Measurements from ENCODE around the gene COL19A1.

The COL19A1 gene

DNA sequence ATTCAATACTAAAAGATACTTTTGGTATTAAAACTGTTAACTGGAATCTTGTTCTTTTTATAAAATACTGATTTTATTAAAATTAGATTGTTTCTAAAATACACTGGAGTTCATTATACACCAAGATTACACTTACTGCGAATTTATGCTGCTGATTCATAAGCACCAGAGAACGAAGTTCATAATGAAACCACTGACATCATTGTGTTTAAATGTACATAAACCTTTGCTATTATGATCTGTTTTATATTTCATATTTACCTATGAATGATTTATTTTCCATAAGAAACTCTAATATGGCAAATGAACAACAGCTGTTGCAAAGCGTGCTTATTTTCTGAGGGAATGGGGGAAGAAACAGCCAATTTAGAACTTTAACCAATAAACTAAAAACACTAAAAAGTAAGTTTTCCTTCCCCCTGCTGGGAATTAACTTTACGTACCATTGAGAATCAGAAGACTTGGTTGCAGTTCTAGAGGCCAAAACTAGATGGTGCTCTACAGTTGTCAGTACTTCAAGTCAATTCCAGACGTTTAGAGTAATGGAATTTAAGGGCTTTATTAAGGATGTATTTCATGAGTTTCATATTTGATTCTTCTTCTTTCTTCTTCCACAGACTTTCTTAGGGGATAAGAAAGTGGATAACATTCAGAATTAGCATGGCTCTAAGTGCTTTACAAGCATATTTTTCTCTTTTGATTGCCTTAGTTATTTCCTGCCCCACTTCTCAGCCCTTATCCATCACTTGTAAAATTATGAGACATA, 30.8 kb upstream of the COL19A1 start:
- Histone ChIP-seq H3K9me3 (ENCODE audit: insufficient read depth, low read length) (no peaks in the 10 kb centered on the region), H2AFZ (ENCODE audit: low read depth, low read length, severe bottlenecking) (no peak overlapping the region), H3F3A (ENCODE audit: insufficient read depth) (no peaks in the 10 kb centered on the region), H4K20me1 (ENCODE audit: low read depth, low read length) (no peaks in the 10 kb centered on the region), H3K9me2 (replicated peaks; ENCODE audit: insufficient read depth, low read length) (no peaks in the 10 kb centered on the region), H3K9ac (ENCODE audit: low read length) (no peak overlapping the region), H3K4me2 (ENCODE audit: low read depth, low read length, poor library complexity, severe bottlenecking) (peak overlapping the region; percentile 33), H3K27me3 (ENCODE audit: low read length) (no peaks in the 10 kb centered on the region), H3K4me3 (ENCODE audit: insufficient read depth, low read length, poor library complexity, severe bottlenecking) (no peak overlapping the region), H3K27ac (ENCODE audit: low read depth, low read length) (no peak overlapping the region), H3K36me3 (ENCODE audit: low read length) (no peaks in the 10 kb centered on the region), H3K79me2 (ENCODE audit: insufficient read depth, low read length) (no peaks in the 10 kb centered on the region)
- TF ChIP-seq, protein P1, sequence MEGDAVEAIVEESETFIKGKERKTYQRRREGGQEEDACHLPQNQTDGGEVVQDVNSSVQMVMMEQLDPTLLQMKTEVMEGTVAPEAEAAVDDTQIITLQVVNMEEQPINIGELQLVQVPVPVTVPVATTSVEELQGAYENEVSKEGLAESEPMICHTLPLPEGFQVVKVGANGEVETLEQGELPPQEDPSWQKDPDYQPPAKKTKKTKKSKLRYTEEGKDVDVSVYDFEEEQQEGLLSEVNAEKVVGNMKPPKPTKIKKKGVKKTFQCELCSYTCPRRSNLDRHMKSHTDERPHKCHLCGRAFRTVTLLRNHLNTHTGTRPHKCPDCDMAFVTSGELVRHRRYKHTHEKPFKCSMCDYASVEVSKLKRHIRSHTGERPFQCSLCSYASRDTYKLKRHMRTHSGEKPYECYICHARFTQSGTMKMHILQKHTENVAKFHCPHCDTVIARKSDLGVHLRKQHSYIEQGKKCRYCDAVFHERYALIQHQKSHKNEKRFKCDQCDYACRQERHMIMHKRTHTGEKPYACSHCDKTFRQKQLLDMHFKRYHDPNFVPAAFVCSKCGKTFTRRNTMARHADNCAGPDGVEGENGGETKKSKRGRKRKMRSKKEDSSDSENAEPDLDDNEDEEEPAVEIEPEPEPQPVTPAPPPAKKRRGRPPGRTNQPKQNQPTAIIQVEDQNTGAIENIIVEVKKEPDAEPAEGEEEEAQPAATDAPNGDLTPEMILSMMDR (IDR thresholded peaks at IDR 0.05; ENCODE audit: insufficient read depth, low read length, poor library complexity, severe bottlenecking), result peak; percentile 76
- TF ChIP-seq EZH2phosphoT487 (conservative IDR thresholded peaks at IDR 0.05; ENCODE audit: low read length), result no peak

DNA sequence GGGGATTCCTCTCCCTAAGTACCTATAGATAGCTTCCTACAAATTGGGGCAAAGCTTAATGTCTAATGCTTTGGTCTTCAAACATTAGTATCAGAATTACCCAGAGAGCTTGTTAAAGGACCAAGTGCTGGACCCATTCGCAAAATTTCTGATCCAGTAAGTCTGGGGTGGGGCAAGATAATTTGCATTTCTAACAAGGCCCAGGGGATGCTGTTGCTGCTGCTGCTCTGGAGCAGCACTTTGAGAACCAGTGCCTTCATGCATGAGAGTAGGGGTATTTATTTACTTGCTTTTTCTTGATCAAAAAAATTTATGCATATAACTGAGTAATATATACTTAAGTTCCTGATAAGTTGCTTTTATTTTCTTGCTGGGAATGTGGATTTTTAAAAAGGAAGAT, 24.5 kb upstream of the COL19A1 start:
- Histone ChIP-seq H3K9me2 (replicated peaks; ENCODE audit: insufficient read depth, low read length) (no peaks in the 10 kb centered on the region), H2AFZ (ENCODE audit: low read depth, low read length, severe bottlenecking) (no peak overlapping the region), H3F3A (ENCODE audit: insufficient read depth) (no peaks in the 10 kb centered on the region), H3K36me3 (ENCODE audit: low read length) (no peaks in the 10 kb centered on the region), H3K79me2 (ENCODE audit: insufficient read depth, low read length) (no peaks in the 10 kb centered on the region), H3K27ac (ENCODE audit: low read depth, low read length) (no peak overlapping the region), H3K9me3 (ENCODE audit: insufficient read depth, low read length) (no peaks in the 10 kb centered on the region), H3K4me2 (ENCODE audit: low read depth, low read length, poor library complexity, severe bottlenecking) (no peak overlapping the region), H3K27me3 (ENCODE audit: low read length) (no peaks in the 10 kb centered on the region), H3K9ac (ENCODE audit: low read length) (no peak overlapping the region), H3K4me3 (ENCODE audit: insufficient read depth, low read length, poor library complexity, severe bottlenecking) (no peak overlapping the region), H4K20me1 (ENCODE audit: low read depth, low read length) (no peaks in the 10 kb centered on the region)
- TF ChIP-seq, protein P1 (IDR thresholded peaks at IDR 0.05; ENCODE audit: insufficient read depth, low read length, poor library complexity, severe bottlenecking), result no peak
- no peak for TF ChIP-seq EZH2phosphoT487 (conservative IDR thresholded peaks at IDR 0.05; ENCODE audit: low read length)

DNA sequence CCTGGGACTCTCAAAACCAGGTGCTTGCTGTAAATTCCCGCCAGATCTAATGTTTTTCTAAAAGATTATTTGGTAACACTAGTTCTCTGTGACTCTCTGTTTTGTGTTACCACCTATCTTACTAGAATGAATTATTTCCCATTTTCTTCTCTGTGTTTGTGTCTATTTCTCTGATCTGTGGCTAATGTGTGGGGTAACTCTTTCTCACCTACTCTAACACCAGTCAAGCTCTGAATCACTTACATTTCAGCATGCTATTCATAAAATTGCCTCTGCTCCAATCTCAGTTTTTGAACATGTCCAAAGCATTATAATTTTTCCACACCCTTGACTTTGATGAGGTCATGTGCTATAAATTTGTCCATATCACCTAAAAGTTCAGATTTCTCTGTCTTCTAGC, 23.2 kb upstream of the COL19A1 start:
- TF ChIP-seq, protein P1 (IDR thresholded peaks at IDR 0.05; ENCODE audit: insufficient read depth, low read length, poor library complexity, severe bottlenecking), result no peak
- TF ChIP-seq EZH2phosphoT487 (conservative IDR thresholded peaks at IDR 0.05; ENCODE audit: low read length), result no peak
- Histone ChIP-seq H2AFZ (ENCODE audit: low read depth, low read length, severe bottlenecking) (no peak overlapping the region), H3K4me3 (ENCODE audit: insufficient read depth, low read length, poor library complexity, severe bottlenecking) (no peak overlapping the region), H3K27ac (ENCODE audit: low read depth, low read length) (no peak overlapping the region), H3K9me2 (replicated peaks; ENCODE audit: insufficient read depth, low read length) (no peaks in the 10 kb centered on the region), H3K79me2 (ENCODE audit: insufficient read depth, low read length) (no peaks in the 10 kb centered on the region), H3K9me3 (ENCODE audit: insufficient read depth, low read length) (no peaks in the 10 kb centered on the region), H3F3A (ENCODE audit: insufficient read depth) (no peaks in the 10 kb centered on the region), H4K20me1 (ENCODE audit: low read depth, low read length) (no peaks in the 10 kb centered on the region), H3K4me2 (ENCODE audit: low read depth, low read length, poor library complexity, severe bottlenecking) (no peak overlapping the region), H3K9ac (ENCODE audit: low read length) (no peak overlapping the region), H3K36me3 (ENCODE audit: low read length) (no peaks in the 10 kb centered on the region), H3K27me3 (ENCODE audit: low read length) (no peaks in the 10 kb centered on the region)

Data from SU-DHL-6 (cell line).